ENCODE data around the gene FAM43A.

DNA sequence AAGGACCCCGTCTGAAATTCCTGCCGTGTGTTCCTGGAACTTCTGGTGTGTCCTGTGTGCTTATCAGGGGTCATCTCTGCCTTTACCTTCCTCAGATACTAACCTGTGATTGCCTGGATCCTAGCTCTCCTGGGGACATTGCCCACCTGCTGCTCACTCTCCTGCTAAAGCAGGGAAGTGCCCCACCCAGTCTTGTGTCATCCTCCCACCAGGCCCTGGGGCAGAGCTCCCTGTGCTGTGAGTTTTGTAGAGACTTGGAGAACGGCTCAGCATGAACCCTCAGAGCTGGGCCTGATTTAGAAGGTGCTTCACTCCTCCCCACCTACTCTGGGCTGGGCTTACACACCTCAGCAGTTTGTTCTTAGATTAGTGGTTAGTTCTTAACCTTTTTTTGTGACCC is 48.6 kb upstream of the FAM43A start:
- TF ChIP-seq POLR2A (IDR thresholded peaks at IDR 0.05) (no peak), POLR2AphosphoS5 (IDR thresholded peaks at IDR 0.05; ENCODE audit: insufficient read depth in 1 of 2, low read depth in 1 of 2) (no peak)
- TF ChIP-seq, protein P1, sequence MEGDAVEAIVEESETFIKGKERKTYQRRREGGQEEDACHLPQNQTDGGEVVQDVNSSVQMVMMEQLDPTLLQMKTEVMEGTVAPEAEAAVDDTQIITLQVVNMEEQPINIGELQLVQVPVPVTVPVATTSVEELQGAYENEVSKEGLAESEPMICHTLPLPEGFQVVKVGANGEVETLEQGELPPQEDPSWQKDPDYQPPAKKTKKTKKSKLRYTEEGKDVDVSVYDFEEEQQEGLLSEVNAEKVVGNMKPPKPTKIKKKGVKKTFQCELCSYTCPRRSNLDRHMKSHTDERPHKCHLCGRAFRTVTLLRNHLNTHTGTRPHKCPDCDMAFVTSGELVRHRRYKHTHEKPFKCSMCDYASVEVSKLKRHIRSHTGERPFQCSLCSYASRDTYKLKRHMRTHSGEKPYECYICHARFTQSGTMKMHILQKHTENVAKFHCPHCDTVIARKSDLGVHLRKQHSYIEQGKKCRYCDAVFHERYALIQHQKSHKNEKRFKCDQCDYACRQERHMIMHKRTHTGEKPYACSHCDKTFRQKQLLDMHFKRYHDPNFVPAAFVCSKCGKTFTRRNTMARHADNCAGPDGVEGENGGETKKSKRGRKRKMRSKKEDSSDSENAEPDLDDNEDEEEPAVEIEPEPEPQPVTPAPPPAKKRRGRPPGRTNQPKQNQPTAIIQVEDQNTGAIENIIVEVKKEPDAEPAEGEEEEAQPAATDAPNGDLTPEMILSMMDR (IDR thresholded peaks at IDR 0.05), result no peak
